PC-9 (cell line): ENCODE data around the gene CELA1.

Experiments
- CTCF ChIP-seq: fragments of 200-600 bp; sonication (generic); conservative IDR thresholded peaks from 2 replicates; pipeline ENCODE4 v1.6.1; 2017; ENCODE audit warnings: mixed run types, antibody characterized with exemption, mild to moderate bottlenecking, moderate library complexity
- EZH2 ChIP-seq: fragments of 200-600 bp; sonication (generic); IDR thresholded peaks from 2 replicates; pipeline ENCODE4 v1.8.0; 2017; ENCODE audit warnings: antibody characterized with exemption, low read depth

GRCh38 chr12:51311389-51311788 lies 35.1 kb downstream of the CELA1 start:
- TF ChIP-seq CTCF: no peak
- no peak for TF ChIP-seq EZH2
